Measurements from ENCODE around the gene MUSTN1.

MUSTN1 gene

DNA sequence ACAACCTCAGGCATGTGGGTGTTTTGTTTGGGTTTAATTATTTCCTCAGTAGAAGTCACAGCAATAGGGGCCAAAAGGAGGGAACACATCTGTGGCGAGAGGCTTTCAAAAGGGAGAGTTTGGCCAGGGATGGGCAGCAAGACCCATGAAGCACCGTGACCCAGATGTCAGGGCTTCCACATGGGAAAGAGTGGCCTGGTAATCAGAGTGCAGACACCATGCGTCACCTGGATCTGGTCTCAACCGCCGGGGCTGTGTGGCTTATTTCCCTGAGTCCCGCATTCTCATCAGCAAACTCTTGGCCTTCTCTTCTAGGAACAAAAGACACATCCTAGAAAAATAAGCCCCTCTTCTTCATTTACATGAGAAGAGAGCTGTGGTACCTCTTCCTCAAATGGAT lies 12.4 kb upstream of the MUSTN1 start:
- DNase-seq (ENCODE audit: low read depth), result no peak
- TF ChIP-seq, protein P1, sequence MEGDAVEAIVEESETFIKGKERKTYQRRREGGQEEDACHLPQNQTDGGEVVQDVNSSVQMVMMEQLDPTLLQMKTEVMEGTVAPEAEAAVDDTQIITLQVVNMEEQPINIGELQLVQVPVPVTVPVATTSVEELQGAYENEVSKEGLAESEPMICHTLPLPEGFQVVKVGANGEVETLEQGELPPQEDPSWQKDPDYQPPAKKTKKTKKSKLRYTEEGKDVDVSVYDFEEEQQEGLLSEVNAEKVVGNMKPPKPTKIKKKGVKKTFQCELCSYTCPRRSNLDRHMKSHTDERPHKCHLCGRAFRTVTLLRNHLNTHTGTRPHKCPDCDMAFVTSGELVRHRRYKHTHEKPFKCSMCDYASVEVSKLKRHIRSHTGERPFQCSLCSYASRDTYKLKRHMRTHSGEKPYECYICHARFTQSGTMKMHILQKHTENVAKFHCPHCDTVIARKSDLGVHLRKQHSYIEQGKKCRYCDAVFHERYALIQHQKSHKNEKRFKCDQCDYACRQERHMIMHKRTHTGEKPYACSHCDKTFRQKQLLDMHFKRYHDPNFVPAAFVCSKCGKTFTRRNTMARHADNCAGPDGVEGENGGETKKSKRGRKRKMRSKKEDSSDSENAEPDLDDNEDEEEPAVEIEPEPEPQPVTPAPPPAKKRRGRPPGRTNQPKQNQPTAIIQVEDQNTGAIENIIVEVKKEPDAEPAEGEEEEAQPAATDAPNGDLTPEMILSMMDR (IDR thresholded peaks at IDR 0.05; ENCODE audit: control insufficient read depth, extremely low read depth, insufficient read depth), result no peak
- no peak overlapping the region for H3K4me3 ChIP-seq (ENCODE audit: low read depth, low read length)

DNA sequence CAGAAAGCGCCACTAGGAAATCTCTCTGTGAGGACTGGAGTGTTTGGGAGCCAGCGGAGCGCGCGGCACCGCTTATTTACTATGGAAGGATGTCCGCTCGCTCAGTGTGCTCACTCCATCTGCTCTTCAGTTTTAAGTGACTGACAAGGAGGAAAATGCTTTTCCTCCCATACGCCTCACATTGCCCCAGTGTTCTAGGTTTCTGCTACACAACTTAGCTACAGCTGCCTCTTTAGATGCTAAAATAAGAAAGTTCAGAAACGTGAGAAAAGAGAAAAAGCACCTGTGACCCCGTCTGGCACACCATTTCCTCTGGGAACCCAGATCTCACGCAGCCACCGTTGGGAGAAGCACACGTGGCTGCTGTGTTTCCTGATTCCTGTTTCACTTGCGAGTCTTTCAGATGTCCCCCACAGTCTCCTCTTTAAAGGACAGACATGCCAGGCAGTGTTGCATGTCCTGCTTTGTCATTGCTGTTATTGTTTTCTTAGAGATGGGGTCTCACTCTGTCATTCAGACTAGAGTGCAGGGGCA lies 11.7 kb upstream of the MUSTN1 start:
- TF ChIP-seq, protein P1 (IDR thresholded peaks at IDR 0.05; ENCODE audit: control insufficient read depth, extremely low read depth, insufficient read depth), result no peak
- no peak for DNase-seq (ENCODE audit: low read depth)
- H3K4me3 ChIP-seq (ENCODE audit: low read depth, low read length), result no peak overlapping the region

DNA sequence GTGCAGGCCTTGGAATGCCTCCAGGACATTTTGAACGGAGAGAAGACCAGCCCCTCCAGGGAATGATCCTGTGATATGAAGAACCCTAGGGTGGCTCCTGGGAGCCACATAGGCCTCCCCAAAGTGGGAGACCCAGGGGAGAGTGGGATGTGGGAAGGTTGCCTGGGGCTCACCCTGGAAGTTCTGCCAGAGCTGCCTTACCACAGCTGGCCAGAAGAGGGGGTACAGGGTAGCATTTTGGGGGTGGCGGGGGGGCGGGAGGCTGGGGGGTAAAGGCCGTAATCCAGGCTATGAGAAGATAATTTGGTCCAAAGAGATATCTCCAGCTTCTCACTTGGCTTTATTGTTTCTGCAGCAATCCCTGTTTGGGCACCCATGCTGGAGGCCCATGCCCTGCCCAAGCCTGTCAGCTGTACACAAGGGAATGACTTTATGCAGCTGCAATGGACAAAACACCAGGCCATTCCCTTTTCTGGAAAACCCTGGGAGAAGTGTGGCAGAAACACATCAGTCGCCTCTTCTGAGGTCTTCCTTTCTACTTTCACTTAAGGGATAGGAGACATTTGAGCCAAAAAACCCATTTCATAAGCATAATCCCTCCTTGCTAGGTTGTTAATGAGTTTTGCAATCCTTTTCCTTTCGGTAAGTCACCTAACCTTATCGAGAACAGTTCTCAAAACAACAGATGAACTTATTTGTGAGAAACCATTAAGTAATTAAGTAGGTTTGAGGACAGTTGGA lies 11.0 kb upstream of the MUSTN1 start:
- DNase-seq (ENCODE audit: low read depth), result no peak
- no peak overlapping the region for H3K4me3 ChIP-seq (ENCODE audit: low read depth, low read length)
- TF ChIP-seq, protein P1 (IDR thresholded peaks at IDR 0.05; ENCODE audit: control insufficient read depth, extremely low read depth, insufficient read depth), result peak; percentile 17; the same call in 1 of the 2 replicates

DNA sequence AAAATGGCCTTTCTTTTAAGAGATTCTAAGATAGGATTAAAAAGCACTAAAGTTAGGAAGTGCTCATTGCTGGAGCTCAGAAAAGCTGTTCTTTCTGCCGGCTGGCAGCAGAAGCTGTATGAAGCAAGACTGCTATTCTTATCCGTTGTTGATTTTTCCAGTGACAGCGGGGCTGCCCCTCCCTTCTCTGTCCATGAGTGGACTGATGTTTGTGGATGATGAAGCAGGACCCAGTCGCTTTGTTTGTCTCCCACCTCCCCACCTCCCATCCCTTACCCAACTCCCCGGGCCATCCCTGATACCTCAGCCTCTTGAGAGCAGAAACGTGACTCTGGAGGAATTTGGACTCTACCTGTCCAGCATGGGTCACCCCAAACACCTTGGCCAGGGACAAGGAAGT lies 10.3 kb upstream of the MUSTN1 start:
- TF ChIP-seq, protein P1 (IDR thresholded peaks at IDR 0.05; ENCODE audit: control insufficient read depth, extremely low read depth, insufficient read depth), result no peak
- H3K4me3 ChIP-seq (ENCODE audit: low read depth, low read length), result no peak overlapping the region
- no peak for DNase-seq (ENCODE audit: low read depth)

DNA sequence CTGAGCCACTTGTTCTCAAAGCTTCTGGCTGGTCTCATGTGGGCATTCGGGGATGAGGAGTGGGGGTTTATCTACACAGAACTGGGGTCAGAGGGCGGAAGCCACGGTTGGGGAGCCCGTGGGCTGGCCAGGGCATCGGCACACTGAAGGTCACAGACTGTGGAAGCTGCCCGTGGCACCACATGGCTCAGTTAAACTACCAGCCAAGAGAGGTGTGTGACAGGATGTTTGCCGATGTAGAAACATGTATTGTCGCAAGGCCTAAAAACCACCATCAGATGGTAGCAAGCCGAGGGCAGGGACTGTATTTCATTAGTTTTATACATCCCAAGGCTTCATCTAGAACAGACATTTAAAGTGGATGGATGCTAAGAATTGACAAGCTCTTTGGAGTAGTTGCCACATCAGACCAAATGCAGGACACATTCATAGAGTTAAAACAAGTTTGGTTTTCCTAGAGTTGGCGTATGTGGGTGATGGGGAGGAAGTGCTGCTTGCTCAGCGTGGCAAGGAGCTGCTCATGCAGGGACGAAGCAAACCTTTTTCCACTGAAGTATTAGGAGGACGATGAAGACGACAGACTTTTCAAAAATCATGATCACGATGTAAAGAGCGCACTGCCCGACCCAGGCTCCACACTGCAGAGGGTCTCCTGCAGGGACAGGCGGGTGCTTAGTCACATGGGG lies 9.6 kb upstream of the MUSTN1 start:
- no peak overlapping the region for H3K4me3 ChIP-seq (ENCODE audit: low read depth, low read length)
- DNase-seq (ENCODE audit: low read depth), result no peak
- TF ChIP-seq, protein P1 (IDR thresholded peaks at IDR 0.05; ENCODE audit: control insufficient read depth, extremely low read depth, insufficient read depth), result no peak

DNA sequence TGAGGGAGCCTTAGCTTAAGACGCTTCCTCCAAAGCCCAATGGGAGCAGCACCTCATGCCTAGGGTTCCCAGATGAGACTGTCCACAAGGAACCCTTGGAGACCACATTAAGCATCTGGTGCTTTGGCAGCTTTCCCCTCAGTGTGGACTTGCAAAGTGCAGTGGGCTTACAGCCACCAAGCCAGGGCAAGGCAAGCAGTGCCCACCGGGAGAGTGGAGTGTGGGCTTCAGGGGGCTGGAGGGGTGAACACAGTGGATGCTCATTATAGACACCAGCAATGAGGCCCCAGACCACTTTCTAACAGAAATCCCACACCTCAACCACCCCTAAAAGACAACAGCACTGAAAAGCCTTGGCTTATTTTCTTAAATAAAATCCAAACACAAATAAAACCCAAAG lies 9.1 kb upstream of the MUSTN1 start:
- no peak for DNase-seq (ENCODE audit: low read depth)
- TF ChIP-seq, protein P1 (IDR thresholded peaks at IDR 0.05; ENCODE audit: control insufficient read depth, extremely low read depth, insufficient read depth), result no peak
- H3K4me3 ChIP-seq (ENCODE audit: low read depth, low read length), result no peak overlapping the region
